Choroid plexus epithelial cell (primary cell): Measurements from ENCODE around the gene FGGY.
"Not testable (repeated sequence)": the region's sequence is repeated elsewhere in the genome, so short reads cannot be mapped to it uniquely, and the experiment has no call there.

Source experiments
- DNase-seq: peaks from one replicate; pipeline ENCODE4 v3.0.0-alpha.2; 2010; ENCODE audit warnings: low read depth
- H3K4me3 ChIP-seq: 2 replicates; pipeline ENCODE4 v1.5.1; 2011; ENCODE audit warnings: low read depth, mild to moderate bottlenecking, control low read depth, low read length, moderate library complexity
- TF ChIP-seq, protein P1 (sequence below): conservative IDR thresholded peaks from 2 replicates; pipeline ENCODE4 v1.5.1; 2011; ENCODE audit warnings: low read depth, mild to moderate bottlenecking, control low read depth, inconsistent platforms, low read length, moderate library complexity

The FGGY gene

DNA sequence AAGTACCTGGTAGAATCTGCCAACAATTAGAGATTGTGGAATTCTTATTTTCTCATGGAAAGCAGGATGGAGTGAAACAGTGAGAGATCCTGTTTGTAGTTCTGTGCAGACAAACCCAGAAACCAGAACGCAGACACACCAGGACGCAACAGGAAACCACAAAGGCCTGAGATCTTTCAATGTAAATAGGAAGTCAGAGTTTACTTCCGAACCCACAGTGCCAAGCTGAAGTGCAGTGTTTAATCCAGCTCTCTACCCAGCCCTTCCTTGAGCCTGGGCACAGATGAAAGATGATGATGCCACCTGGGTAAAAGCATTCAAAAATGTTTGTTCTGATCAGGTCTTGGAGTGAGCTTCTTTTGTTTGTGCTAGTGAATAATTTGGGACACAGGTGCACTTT is 273.6 kb downstream of the FGGY start:
- TF ChIP-seq, protein P1, sequence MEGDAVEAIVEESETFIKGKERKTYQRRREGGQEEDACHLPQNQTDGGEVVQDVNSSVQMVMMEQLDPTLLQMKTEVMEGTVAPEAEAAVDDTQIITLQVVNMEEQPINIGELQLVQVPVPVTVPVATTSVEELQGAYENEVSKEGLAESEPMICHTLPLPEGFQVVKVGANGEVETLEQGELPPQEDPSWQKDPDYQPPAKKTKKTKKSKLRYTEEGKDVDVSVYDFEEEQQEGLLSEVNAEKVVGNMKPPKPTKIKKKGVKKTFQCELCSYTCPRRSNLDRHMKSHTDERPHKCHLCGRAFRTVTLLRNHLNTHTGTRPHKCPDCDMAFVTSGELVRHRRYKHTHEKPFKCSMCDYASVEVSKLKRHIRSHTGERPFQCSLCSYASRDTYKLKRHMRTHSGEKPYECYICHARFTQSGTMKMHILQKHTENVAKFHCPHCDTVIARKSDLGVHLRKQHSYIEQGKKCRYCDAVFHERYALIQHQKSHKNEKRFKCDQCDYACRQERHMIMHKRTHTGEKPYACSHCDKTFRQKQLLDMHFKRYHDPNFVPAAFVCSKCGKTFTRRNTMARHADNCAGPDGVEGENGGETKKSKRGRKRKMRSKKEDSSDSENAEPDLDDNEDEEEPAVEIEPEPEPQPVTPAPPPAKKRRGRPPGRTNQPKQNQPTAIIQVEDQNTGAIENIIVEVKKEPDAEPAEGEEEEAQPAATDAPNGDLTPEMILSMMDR = no peak
- DNase-seq = peak; percentile 67
- no peak overlapping the region for H3K4me3 ChIP-seq

DNA sequence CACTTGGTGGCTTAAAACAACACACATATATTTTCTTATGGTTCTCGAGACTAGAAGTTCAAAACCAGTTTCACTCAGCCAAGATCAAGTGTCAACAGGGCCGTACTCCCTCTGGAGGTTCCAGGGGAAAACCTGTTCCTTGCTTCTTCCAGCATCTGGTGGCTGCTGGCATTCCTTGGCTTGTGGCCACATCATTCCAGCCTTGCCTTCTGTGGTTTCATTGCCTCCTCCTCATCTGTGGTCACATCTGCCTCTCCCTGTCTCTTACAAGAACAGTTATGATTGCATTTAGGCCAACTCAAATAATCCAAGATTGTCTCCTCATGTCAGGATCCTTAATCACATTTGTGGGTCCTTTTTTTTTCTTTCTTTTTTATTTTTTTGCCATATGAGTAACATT is 277.2 kb downstream of the FGGY start:
- no peak overlapping the region for H3K4me3 ChIP-seq
- peak; percentile 68 for DNase-seq
- TF ChIP-seq, protein P1 = no peak

DNA sequence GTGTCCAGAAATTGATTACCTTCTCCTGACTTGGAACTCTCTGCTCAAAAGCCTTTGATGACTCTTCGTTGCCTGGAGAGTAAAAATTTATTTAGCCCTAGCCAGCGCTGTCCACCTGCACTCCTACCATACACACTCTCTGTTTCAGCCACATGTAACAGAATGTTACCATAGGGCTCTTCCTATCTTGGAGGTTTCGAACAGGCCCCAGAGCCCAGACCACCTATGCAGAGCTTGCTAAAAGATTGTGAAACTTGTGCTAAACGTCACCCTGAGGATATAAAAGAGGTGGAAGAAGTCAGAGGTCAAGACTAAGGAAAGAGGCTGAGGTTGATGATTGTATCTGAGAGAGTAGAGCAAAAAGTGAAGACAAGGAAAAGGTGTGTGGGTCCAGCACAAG is 280.9 kb downstream of the FGGY start:
- no peak for DNase-seq
- TF ChIP-seq, protein P1 = no peak

DNA sequence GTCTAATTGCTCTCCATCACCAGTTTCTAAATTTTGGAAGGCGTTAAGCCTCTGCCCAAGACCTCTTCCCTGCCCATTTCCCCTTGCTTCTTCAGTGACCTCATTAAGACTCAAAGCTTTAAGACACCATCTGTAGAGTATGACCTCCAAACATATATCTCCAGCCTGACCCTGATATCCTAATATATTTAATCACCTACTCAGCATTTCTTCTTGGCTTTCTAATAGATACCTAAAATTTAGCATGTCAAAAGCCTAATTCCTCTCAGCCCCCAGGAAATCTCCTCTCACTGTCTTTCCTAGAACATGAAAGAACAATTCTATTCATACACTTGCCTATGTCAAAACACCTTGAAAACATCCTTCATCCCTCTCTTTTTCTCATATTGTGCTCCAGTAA is 282.3 kb downstream of the FGGY start:
- TF ChIP-seq, protein P1 = no peak
- no peak overlapping the region for H3K4me3 ChIP-seq
- no peak for DNase-seq

More for the DNA sequence above, 280.9 kb downstream of the FGGY start:
- H3K4me3 ChIP-seq = no peak overlapping the region

DNA sequence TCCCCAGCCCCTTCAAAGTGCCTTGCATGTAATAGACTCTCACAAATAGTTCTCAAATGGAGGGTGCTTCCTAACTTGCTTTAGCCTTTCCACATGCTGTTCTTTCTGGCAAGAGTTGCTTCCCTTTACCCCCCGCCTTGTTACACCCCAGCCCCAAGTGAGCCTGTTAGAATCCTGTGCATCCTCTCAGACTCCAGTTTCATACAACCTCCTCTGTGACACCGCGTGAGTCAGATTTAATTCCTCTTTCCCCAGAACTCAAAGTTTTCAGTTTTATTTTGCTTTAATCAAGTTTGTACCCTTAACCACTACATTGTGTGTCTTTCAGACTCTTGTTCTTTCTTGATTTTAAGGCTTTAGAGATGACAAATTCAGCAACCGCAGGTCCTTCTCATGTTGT is 283.4 kb downstream of the FGGY start:
- no peak overlapping the region for H3K4me3 ChIP-seq
- TF ChIP-seq, protein P1 = no peak
- DNase-seq = no peak

DNA sequence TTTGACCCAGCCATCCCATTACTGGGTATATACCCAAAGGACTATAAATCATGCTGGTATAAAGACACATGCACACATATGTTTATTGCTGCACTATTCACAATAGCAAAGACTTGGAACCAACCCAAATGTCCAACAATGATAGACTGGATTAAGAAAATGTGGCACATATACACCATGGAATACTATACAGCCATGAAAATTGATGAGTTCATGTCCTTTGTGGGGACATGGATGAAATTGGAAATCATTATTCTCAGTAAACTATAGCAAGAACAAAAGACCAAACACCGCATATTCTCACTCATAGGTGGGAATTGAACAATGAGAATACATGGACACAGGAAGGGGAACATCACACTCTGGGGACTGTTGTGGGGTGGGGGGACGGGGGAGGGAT is 295.5 kb downstream of the FGGY start:
- not testable (repeated sequence) for DNase-seq, H3K4me3 ChIP-seq

DNA sequence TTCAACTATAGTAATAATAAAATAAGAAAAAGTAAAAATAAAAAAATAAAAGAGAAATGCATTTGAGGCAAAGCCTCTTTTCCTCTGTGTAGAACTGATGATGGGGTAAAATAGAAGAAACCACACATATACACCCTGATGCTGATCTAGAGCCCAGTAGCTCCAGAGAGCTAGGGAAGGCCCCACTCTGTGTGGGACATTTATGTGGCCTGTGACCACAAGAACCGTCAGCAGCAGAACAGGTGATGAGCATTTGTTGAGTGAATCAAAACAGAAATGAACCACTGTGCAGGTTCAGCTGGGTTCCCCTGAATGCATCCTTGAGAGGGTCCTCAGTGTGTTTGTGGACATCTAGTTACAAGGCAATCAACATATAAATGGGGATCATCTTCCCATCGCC is 296.0 kb downstream of the FGGY start:
- DNase-seq = no peak
- TF ChIP-seq, protein P1 = no peak
- no peak overlapping the region for H3K4me3 ChIP-seq
